Stimulated activated CD8-positive, alpha-beta memory T cell treated with anti-CD3 and anti-CD28 coated beads, Interleukin-7, amount 100 ng/mL, for 1 hour (primary cell): Measurements from ENCODE around the gene NLGN1.

Experiments
- DNase-seq, 2 donors: peaks; one replicate each; pipeline ENCODE4 v3.0.0-alpha.2; 2020; ENCODE audit warnings: low read depth in 2 of 2

The NLGN1 gene

DNA sequence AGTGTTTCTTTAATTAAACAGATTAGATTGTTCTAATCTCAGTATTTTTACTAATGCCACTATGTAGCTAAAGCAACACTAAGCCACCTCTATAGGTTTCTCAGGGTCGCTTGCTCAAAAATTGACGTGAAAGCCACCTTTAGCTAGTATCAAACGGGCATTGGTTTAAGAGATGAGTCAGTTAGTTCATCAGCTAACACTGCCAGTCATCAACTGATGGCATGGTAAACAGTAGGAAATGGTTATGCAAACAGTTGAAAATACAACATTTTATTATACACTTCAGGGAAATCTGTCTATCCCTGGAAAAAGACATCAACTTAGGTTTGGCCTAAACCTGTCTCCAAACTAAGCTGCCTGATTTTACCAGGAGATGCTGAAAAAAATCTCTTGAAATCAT is 879.3 kb downstream of the NLGN1 start:
- DNase-seq, result no peak

DNA sequence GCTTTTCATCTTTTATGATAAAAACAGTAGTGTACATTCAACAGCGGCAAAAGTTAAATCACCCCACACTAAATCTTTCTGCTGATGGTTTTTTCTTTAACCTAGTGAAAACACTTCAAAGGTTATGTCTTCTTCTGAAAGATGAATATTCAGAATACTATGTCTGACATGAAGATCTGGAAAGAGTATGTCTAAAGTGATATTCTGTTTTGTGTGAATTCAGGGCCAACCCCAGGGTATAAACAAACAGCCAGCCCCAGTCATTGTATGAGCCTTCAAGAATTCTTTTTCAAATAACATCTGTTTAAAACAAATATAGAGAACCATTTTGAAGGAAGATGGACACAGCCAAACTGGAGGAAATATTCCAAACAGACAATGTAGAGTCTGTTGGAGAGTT is 880.5 kb downstream of the NLGN1 start:
- DNase-seq, result no peak

GRCh38 chr3:174280186-174280585 is 882.6 kb downstream of the NLGN1 start:
- no peak for DNase-seq

- DNase-seq, result no peak
These were observed 887.8 kb downstream of the NLGN1 start for GRCh38 chr3:174285242-174285864.

GRCh38 chr3:174287705-174288104 is 890.2 kb downstream of the NLGN1 start:
- DNase-seq, result no peak

GRCh38 chr3:174294616-174295015 is 897.1 kb downstream of the NLGN1 start:
- no peak for DNase-seq

- no peak for DNase-seq
These were observed 898.0 kb downstream of the NLGN1 start for GRCh38 chr3:174295306-174296092.

GRCh38 chr3:174302746-174303315 is 905.3 kb downstream of the NLGN1 start:
- DNase-seq, result no peak

- no peak for DNase-seq
These were observed 906.5 kb downstream of the NLGN1 start for GRCh38 chr3:174303907-174304560.

GRCh38 chr3:174308736-174309135 is 911.2 kb downstream of the NLGN1 start:
- no peak for DNase-seq

GRCh38 chr3:174310475-174310983 is 913.0 kb downstream of the NLGN1 start:
- no peak for DNase-seq

DNA sequence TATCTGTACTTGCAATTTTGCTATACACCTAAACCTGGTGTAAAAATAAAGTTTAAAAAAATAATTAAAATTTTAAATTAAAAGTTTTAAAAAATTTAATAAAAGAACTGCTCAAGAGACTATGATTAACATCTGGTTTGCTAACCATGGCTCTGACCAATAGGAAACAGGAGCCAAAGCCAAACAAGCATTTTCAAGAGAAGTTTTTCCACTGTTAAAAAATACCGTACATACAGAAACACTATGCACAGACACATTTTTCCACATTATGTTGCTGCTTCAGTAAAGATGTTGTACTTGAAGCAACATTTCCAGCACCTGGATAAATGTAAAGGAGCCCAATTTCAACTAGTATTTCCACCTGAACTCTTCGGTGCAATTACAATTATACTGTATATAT is 917.7 kb downstream of the NLGN1 start:
- DNase-seq, result no peak

DNA sequence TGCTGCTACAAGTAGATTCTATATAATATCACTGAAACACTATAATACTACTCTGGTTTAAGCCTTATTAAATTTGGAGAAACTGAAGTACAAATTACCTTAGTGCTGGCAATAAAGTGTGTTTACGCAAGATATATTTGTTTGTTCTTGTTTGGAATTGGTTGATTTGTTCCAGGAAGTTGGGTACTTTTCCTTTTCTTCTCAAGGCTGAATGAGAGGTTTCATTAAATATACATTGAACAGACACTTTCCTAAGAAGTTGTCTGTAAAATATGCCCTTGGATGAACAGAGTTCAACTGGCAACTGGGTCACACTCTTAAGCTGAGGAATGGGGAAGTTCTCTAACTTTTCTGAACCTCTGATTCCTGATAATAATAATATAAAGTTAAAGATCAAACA is 919.5 kb downstream of the NLGN1 start:
- no peak for DNase-seq

DNA sequence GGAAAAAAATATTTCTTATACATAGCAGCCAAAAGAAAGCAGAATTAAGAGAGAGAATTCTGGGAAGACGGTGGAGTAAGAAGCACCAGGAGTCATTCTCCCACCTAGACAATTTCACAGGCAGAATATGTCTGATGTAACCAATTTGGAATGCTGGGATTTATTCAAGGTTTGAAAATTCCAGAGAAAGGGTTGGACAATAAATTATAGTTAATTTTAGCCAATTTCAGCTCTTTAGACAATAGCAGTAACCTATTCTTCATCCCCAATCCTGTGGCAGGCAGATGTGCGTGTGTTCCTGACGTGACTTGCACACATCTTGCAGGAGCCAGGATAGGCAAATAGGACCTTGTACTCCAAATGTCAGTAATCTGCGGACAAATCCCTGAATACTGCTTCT is 920.6 kb downstream of the NLGN1 start:
- DNase-seq, result no peak

DNA sequence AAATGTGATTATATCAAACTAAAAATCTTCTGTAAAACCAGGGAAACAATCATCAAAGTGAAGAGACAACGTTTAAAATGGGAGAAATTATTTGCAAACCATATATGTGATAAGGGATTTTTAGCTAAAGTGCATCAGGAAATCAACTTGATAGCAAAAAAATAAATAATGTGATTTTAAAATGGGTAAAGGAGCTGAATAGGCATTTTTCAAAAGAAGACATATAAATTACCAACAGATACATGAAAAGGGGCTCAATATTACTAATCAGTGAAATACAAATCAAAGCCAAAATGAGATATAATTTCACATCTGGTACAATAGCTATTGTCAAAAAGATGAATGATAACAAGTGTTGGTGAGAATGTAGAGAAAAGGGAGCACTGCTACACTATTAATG is 924.0 kb downstream of the NLGN1 start:
- DNase-seq, result no peak

DNA sequence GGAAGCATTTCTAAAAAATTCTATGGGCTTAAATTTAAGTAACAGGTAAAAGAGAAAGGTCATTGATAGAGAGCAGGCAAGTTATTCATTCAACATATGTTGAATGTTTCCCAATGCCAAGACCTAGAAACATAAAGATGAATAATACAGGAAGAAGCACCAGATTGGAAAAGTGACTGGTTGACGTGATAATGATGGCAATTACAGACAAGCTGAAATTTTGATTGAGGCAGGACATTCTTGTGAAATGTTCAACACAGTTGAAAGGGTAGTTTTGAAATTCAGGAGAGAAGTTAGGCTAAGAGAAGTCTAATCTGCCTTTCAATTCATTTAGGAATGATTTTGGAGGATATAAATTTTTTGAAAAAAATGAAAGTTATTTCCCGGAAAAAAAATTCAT is 925.2 kb downstream of the NLGN1 start:
- DNase-seq, result no peak

GRCh38 chr3:174325171-174325570 is 927.6 kb downstream of the NLGN1 start:
- DNase-seq, result no peak

DNA sequence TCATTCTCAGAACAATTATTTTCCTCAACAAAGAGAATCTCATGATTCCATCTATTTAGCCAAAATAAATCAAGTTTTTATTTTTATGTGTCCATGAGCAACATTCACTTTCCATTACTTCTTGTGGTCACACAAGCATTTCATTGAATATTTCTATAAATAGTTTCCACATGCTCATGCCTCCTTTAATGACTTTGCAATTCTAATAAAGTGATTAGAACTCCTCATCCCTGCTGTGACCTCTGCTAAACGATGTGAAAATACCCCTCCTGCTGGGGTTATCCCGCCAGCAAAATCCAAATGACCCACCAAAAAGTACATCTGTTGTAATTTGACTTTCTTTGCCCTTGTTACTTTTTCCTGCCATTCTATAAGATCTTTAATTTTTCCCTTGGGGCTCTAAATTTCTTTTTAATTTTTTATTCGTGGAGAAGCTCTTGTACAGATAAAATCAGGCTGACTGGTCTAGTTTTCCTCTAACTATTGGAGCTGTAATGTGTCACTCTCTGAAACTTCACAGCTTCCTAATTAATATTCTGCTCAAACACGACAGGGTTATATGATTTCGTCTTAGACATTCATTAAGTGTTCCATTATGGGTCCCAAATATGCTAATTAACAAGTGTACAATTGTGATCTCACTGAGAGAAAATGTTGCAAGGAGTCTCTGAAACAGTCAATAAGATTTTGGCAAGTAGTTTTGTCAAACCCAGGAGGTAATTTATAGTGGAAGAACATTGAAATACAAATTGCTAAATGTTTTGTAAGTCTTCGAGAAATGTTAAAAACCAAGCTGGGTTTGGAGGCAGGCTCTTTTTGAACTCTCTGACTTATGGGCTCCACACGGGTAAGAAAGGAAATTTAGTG is 928.5 kb downstream of the NLGN1 start:
- no peak for DNase-seq

DNA sequence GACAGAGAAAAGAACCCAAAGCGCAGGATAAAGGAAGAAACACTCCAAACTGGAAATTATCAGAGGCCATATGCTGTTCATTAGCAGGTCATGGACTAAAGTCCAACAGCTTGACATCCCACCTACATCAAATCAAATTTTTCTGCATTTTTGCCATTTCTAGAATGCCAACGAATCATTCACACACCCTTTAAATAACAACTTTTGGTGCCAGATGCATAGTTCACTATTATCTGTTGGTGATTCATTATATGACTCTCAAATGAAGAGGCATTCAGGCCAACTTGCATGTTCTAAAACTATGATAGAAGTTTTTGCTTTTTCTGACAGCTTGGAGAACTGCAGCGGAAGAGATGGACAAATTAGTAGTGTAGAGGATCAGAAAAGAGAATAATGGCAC is 931.8 kb downstream of the NLGN1 start:
- DNase-seq, result no peak

- no peak for DNase-seq
These were observed 932.8 kb downstream of the NLGN1 start for GRCh38 chr3:174330303-174330702.

- DNase-seq, result no peak
These were observed 933.7 kb downstream of the NLGN1 start for GRCh38 chr3:174331095-174331800.
